ENCODE results near the gene FGFR3. TPM values are rescaled to one million over a fixed set of nuclear protein-coding genes. Genes with fewer than 3 reads are reported as not detected.

Gene FGFR3
- total RNA-seq, 2 experiments from 2014 or later = 0.07 to 1.0 TPM

- intact Hi-C loops (cut with micrococcal nuclease) = loop anchor here (10.0 kb wide), 1 partner anchor 54 kb away; no protein-coding TSS in a partner anchor
- H3K4me3 Mint-ChIP-seq = no peak overlapping the region
- no peaks in the 10 kb centered on the region for H3K27me3 Mint-ChIP-seq
- H3K27ac Mint-ChIP-seq = no peak overlapping the region
- peaks cover 35% of the 10 kb centered on the region for H3K4me1 Mint-ChIP-seq (ENCODE audit: low read depth)
- no peaks in the 10 kb centered on the region for H3K9me3 Mint-ChIP-seq
- POLR2A ChIA-PET = interaction anchor here (2.1 kb wide), 1 partner anchor 19 kb away, joined by 6 read pairs; the partner anchor contains the start of gene NSD2
- TF ChIP-seq CTCF (IDR thresholded peaks at IDR 0.05) = no peak
- CTCF ChIA-PET = interaction anchor here (1.0 to 1.1 kb wide), 2 partner anchors 21 to 49 kb away, joined by 3 to 6 read pairs; no protein-coding TSS in a partner anchor
- peaks cover 25% of the 10 kb centered on the region for H3K36me3 Mint-ChIP-seq (ENCODE audit: low read depth)
- ATAC-seq = no peak
- no peak for DNase-seq
Observed at GRCh38 chr4:1851160-1851559, 58.1 kb downstream of the FGFR3 start.

GRCh38 chr4:1851575-1852410 is 58.7 kb downstream of the FGFR3 start:
- no peak overlapping the region for H3K4me3 Mint-ChIP-seq
- H3K9me3 Mint-ChIP-seq = no peaks in the 10 kb centered on the region
- ChIA-PET POLR2A (interaction anchor here (0.7 to 2.1 kb wide), 2 partner anchors 19 to 129 kb away, joined by 3 to 6 read pairs; partner anchors contain the start of gene NSD2), CTCF (interaction anchor here (1.0 to 1.7 kb wide), 3 partner anchors 21 to 48 kb away, joined by 3 to 6 read pairs (median 4); no protein-coding TSS in a partner anchor)
- DNase-seq (no peak), ATAC-seq (no peak)
- H3K27me3 Mint-ChIP-seq = no peaks in the 10 kb centered on the region
- H3K4me1 Mint-ChIP-seq (ENCODE audit: low read depth) = peaks cover 36% of the 10 kb centered on the region
- intact Hi-C loops (cut with micrococcal nuclease) = loop anchor here (10.0 kb wide), 1 partner anchor 53 kb away; no protein-coding TSS in a partner anchor
- no peak overlapping the region for H3K27ac Mint-ChIP-seq
- peaks cover 20% of the 10 kb centered on the region for H3K36me3 Mint-ChIP-seq (ENCODE audit: low read depth)
- TF ChIP-seq CTCF (IDR thresholded peaks at IDR 0.05) = no peak

- CTCF ChIA-PET = interaction anchor here (1.7 kb wide), 1 partner anchor 46 kb away, joined by 4 read pairs; no protein-coding TSS in a partner anchor
- POLR2A ChIA-PET = interaction anchor here (0.9 to 2.1 kb wide), 3 partner anchors 10 to 17 kb away, joined by 3 to 6 read pairs (median 4); partner anchors contain the start of gene NSD2
- intact Hi-C loops (cut with micrococcal nuclease) = loop anchor here (10.0 kb wide), 1 partner anchor 52 kb away; no protein-coding TSS in a partner anchor
Observed at GRCh38 chr4:1852904-1853623, 60.0 kb downstream of the FGFR3 start.

GRCh38 chr4:1854752-1855151 is 61.7 kb downstream of the FGFR3 start:
- Mint-ChIP-seq H3K36me3 (ENCODE audit: low read depth) (peaks cover 13% of the 10 kb centered on the region), H3K27me3 (no peaks in the 10 kb centered on the region), H3K4me1 (ENCODE audit: low read depth) (peaks cover 45% of the 10 kb centered on the region), H3K4me3 (peak overlapping the region; percentile 76), H3K9me3 (no peaks in the 10 kb centered on the region), H3K27ac (peak overlapping the region; percentile 59)
- POLR2A ChIA-PET = interaction anchor here (0.7 to 3.0 kb wide), 10 partner anchors 8 to 155 kb away, joined by 3 to 37 read pairs (median 3); partner anchors contain the start of genes NSD2, SLBP, TACC3 and TMEM129
- intact Hi-C loops (cut with micrococcal nuclease) = loop anchor here (10.0 kb wide), 1 partner anchor 50 kb away; no protein-coding TSS in a partner anchor
- CTCF ChIA-PET = interaction anchor here (4.2 kb wide), 1 partner anchor 44 kb away, joined by 20 read pairs; no protein-coding TSS in a partner anchor
- no peak for TF ChIP-seq CTCF (IDR thresholded peaks at IDR 0.05)
- DNase-seq = no peak
- ATAC-seq = no peak

More at GRCh38 chr4:1852904-1853623, 60.0 kb downstream of the FGFR3 start:
- Mint-ChIP-seq H3K27me3 (no peaks in the 10 kb centered on the region), H3K9me3 (no peaks in the 10 kb centered on the region), H3K4me1 (ENCODE audit: low read depth) (peaks cover 45% of the 10 kb centered on the region), H3K36me3 (ENCODE audit: low read depth) (peaks cover 17% of the 10 kb centered on the region), H3K27ac (no peak overlapping the region), H3K4me3 (peak overlapping the region; percentile 30)
- DNase-seq (no peak), ATAC-seq (no peak)
- TF ChIP-seq CTCF (IDR thresholded peaks at IDR 0.05) = no peak
